SK-N-SH (cell line): ENCODE results near the gene CDH13. TPM values are rescaled to one million over a fixed set of nuclear protein-coding genes. Genes with fewer than 3 reads are reported as not detected.

Experiments used
- CTCF ChIA-PET: fragments of 300-600, 350-600 bp; formaldehyde crosslinking; extraction: SDS; loops from one replicate; lab custom pipeline; 2021; lab: Yijun Ruan, JAX
- POLR2A ChIA-PET: fragments of 350-600 bp; sonication (Branson Sonifier 250); formaldehyde crosslinking; extraction: SDS; loops from one replicate; lab custom pipeline; 2020; ENCODE audit warnings: antibody characterized with exemption, inconsistent platforms; lab: Yijun Ruan, JAX
- DNase-seq: peaks from one replicate; pipeline ENCODE4 v3.0.0; 2012
- H2AFZ ChIP-seq: fragments of 200-600 bp; sonication (generic); 2 replicates; pipeline ENCODE4 v1.8.1; 2016; ENCODE audit warnings: antibody characterized with exemption, mild to moderate bottlenecking, low read depth
- H3F3A ChIP-seq: fragments of 200-600 bp; sonication (generic); replicated peaks from 2 replicates; pipeline ENCODE3; 2016; ENCODE audit warnings: antibody characterized with exemption, mild to moderate bottlenecking; ENCODE audit not compliant: insufficient read depth
- H3K27ac ChIP-seq, 2 experiments: fragments of 200-500 bp in 1 of 2; fragments of 200-600 bp in 1 of 2; sonication (Bioruptor generic) in 1 of 2; sonication (generic), shearing (Covaris generic) in 1 of 2; 2 replicates each; pipeline versions ENCODE4 v1.5.1 to v1.6.1; 2014 to 2016; ENCODE audit warnings: low read depth in 2 of 2, inconsistent platforms in 1 of 2, low read length in 1 of 2, mild to moderate bottlenecking in 1 of 2, mixed read lengths in 1 of 2
- H3K27me3 ChIP-seq: fragments of 200-600 bp; sonication (generic), shearing (Covaris generic); 2 replicates; pipeline ENCODE4 v1.6.1; 2016; ENCODE audit warnings: mixed run types; ENCODE audit not compliant: insufficient read depth
- H3K36me3 ChIP-seq, 2 experiments: fragments of 200-500 bp in 1 of 2; fragments of 200-600 bp in 1 of 2; sonication (Bioruptor generic) in 1 of 2; sonication (generic) in 1 of 2; replicated peaks in 1 of 2; 2 replicates each; pipeline versions ENCODE3 to v1.5.1; 2014 to 2016; ENCODE audit warnings: low read length in 1 of 2, mild to moderate bottlenecking in 1 of 2; ENCODE audit not compliant: insufficient read depth in 2 of 2, control insufficient read depth in 1 of 2
- H3K4me1 ChIP-seq, 2 experiments: fragments of 200-500 bp in 1 of 2; fragments of 200-600 bp in 1 of 2; sonication (Bioruptor generic) in 1 of 2; sonication (generic), shearing (Covaris generic) in 1 of 2; 2 replicates each; pipeline versions ENCODE4 v1.5.1 to v1.6.1; 2014 to 2016; ENCODE audit warnings: low read depth in 1 of 2, low read length in 1 of 2, mixed run types in 1 of 2; ENCODE audit not compliant: insufficient read depth in 2 of 2, control insufficient read depth in 1 of 2
- H3K4me2 ChIP-seq: fragments of 200-600 bp; sonication (generic), shearing (Covaris generic); 2 replicates; pipeline ENCODE4 v1.6.1; 2017; ENCODE audit warnings: mixed run types
- H3K4me3 ChIP-seq, 2 experiments: fragments of 200-500 bp in 1 of 2; fragments of 200-600 bp in 1 of 2; sonication (Bioruptor generic) in 1 of 2; sonication (generic), shearing (Covaris generic) in 1 of 2; 2 replicates each; pipeline versions ENCODE4 v1.5.1 to v1.8.1; 2014 to 2016; ENCODE audit warnings: low read depth in 2 of 2, inconsistent platforms in 1 of 2, low read length in 1 of 2, mild to moderate bottlenecking in 1 of 2, mixed read lengths in 1 of 2, moderate library complexity in 1 of 2
- H3K79me2 ChIP-seq: fragments of 200-600 bp; sonication (generic); 2 replicates; pipeline ENCODE4 v1.8.1; 2017; ENCODE audit warnings: mild to moderate bottlenecking; ENCODE audit not compliant: insufficient read depth
- H3K9ac ChIP-seq: fragments of 200-600 bp; sonication (generic); 2 replicates; pipeline ENCODE4 v1.6.1; 2017; ENCODE audit warnings: mixed run types
- H3K9me2 ChIP-seq: fragments of 200-600 bp; sonication (generic); 2 replicates; pipeline ENCODE4 v1.6.1; 2017; ENCODE audit warnings: mixed run types
- H3K9me3 ChIP-seq: fragments of 200-600 bp; sonication (generic); 2 replicates; pipeline ENCODE4 v1.6.1; 2017; ENCODE audit warnings: mixed run types, mild to moderate bottlenecking, moderate library complexity
- H4K20me1 ChIP-seq: fragments of 200-600 bp; sonication (generic); 2 replicates; pipeline ENCODE4 v1.6.1; 2017; ENCODE audit warnings: mild to moderate bottlenecking, mixed run types; ENCODE audit not compliant: insufficient read depth
- CHD2 ChIP-seq: fragments of 150-350 bp; IDR thresholded peaks from 2 replicates; pipeline ENCODE4 v1.6.1; 2018; ENCODE audit warnings: low read length; ENCODE audit not compliant: partially characterized antibody
- EP300 ChIP-seq, 2 experiments: IDR thresholded peaks; 2 replicates each; pipeline versions ENCODE4 v1.4.0 to v1.6.1; 2012; ENCODE audit warnings: borderline replicate concordance in 1 of 2, low read depth in 1 of 2, low read length in 1 of 2
- FOXM1 ChIP-seq: IDR thresholded peaks from 2 replicates; pipeline ENCODE4 v1.4.0; 2012; ENCODE audit warnings: low read depth, mild to moderate bottlenecking
- MEF2A ChIP-seq: IDR thresholded peaks from 2 replicates; pipeline ENCODE4 v1.4.0; 2012; ENCODE audit warnings: low read depth, borderline replicate concordance
- NRF1 ChIP-seq: IDR thresholded peaks from 2 replicates; pipeline ENCODE4 v1.6.1; 2012; ENCODE audit warnings: low read depth, mild to moderate bottlenecking, low read length
- RAD21 ChIP-seq: IDR thresholded peaks from 2 replicates; pipeline ENCODE4 v1.6.1; 2012; ENCODE audit warnings: mild to moderate bottlenecking, low read length
- RXRA ChIP-seq: IDR thresholded peaks from 2 replicates; pipeline ENCODE4 v1.4.0; 2012; ENCODE audit warnings: low read depth, mild to moderate bottlenecking, borderline replicate concordance
- SMC3 ChIP-seq: IDR thresholded peaks from 2 replicates; pipeline ENCODE4 v1.6.1; 2012; ENCODE audit warnings: low read depth, low read length, improper control_type of control experiment
- TAF1 ChIP-seq: IDR thresholded peaks from 2 replicates; pipeline ENCODE4 v1.6.1; 2012; ENCODE audit warnings: low read depth, mild to moderate bottlenecking, low read length, moderate library complexity, borderline replicate concordance
- TEAD4 ChIP-seq: IDR thresholded peaks from 2 replicates; pipeline ENCODE4 v1.4.0; 2012; ENCODE audit warnings: mild to moderate bottlenecking, borderline replicate concordance; ENCODE audit not compliant: insufficient read depth
- WGBS: methylation state at CpG from one replicate; pipeline ENCODE4 v1.1.6; 2017; ENCODE audit warnings: low lambda C conversion rate; 5-methylcytosine and 5-hydroxymethylcytosine counted together
- polyA plus RNA-seq, 3 experiments: library from polyadenylated mRNA; depleted of rRNA; stranded (reverse); fragments of >200 nt; gene quantifications; 2 replicates each; pipeline ENCODE4 v1.2.3, GENCODE V29; 2012
- TF ChIP-seq, protein P1 (sequence below): IDR thresholded peaks from 2 replicates; pipeline ENCODE4; 2012
- TF ChIP-seq, protein P2 (sequence below): fragments of 150-350 bp; IDR thresholded peaks from 2 replicates; pipeline ENCODE4 v1.6.1; 2016; ENCODE audit warnings: mild to moderate bottlenecking, low read depth, low read length
- TF ChIP-seq, protein P3 (sequence below): fragments of 200-600 bp; sonication (generic); IDR thresholded peaks from 2 replicates; pipeline ENCODE4 v1.6.1; 2017; ENCODE audit warnings: antibody characterized with exemption, mild to moderate bottlenecking, moderate library complexity
- TF ChIP-seq, protein P4 (sequence below): fragments of 150-350 bp; IDR thresholded peaks from 2 replicates; pipeline ENCODE4 v1.6.1; 2017; ENCODE audit warnings: antibody characterized with exemption, low read length, low read depth, borderline replicate concordance
- TF ChIP-seq, protein P5 (sequence below): IDR thresholded peaks from 2 replicates; pipeline ENCODE4 v1.4.0; 2012; ENCODE audit warnings: low read depth, borderline replicate concordance

CDH13 gene
- polyA plus RNA-seq, 1 of the 3 experiments (the other 2 are of a cell fraction), result 93.0 TPM

DNA sequence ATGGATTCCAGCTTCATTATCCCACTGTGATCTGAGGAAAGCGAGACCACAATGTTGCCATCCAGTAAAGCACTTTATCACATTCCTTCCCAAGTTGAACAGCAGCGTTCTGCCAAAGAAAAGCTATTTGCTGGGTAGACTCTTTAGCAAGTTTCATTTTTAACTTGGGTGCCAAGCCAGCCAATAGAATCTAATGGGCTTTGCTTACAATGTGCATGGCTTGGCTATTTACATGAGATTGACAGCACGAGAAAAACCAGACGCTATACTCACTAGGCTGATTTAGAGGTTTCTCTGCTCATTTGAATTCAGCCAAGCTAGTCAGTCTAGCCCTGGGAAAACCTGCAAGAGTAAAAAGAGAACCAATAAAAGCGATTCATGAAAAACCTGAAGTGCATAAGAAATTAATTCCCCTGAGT is 108.9 kb downstream of the CDH13 start (continued):
- TF ChIP-seq NRF1, result no peak
- no peak for TF ChIP-seq MEF2A
- TF ChIP-seq, protein P1, sequence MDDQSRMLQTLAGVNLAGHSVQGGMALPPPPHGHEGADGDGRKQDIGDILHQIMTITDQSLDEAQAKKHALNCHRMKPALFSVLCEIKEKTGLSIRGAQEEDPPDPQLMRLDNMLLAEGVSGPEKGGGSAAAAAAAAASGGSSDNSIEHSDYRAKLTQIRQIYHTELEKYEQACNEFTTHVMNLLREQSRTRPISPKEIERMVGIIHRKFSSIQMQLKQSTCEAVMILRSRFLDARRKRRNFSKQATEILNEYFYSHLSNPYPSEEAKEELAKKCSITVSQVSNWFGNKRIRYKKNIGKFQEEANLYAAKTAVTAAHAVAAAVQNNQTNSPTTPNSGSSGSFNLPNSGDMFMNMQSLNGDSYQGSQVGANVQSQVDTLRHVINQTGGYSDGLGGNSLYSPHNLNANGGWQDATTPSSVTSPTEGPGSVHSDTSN, result peak; percentile 69
- no peak for TF ChIP-seq FOXM1
- TF ChIP-seq RXRA, result 0 out of 2 replicates have a peak, but pooled peaks have one; percentile 20
- TF ChIP-seq TEAD4, result no peak; the same call in 1 of the 2 replicates
- TF ChIP-seq, protein P2, sequence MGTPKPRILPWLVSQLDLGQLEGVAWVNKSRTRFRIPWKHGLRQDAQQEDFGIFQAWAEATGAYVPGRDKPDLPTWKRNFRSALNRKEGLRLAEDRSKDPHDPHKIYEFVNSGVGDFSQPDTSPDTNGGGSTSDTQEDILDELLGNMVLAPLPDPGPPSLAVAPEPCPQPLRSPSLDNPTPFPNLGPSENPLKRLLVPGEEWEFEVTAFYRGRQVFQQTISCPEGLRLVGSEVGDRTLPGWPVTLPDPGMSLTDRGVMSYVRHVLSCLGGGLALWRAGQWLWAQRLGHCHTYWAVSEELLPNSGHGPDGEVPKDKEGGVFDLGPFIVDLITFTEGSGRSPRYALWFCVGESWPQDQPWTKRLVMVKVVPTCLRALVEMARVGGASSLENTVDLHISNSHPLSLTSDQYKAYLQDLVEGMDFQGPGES, result no peak
- TF ChIP-seq, all 33 proteins: peak for 6

DNA sequence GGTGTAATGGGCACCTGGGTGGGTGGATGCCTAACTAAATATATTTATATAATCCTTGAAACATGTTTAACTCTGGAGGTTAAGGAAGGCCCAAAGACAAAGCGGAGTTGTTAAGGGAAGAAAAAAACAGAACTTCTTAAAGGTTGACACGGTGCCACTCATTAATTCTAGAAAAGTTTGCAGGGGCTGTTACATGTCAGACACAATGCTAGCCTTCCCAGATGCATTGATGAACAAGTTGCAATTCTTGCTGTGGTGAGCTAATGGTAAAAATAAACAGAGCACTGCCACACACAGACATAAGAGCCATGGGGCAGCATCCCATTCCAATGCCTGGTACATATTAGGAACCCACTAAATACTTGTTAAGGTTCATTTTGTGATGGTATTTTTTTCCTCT is 109.5 kb downstream of the CDH13 start:
- H3K9ac ChIP-seq, result no peak overlapping the region
- POLR2A ChIA-PET, result no interaction called here
- WGBS, result 44% methylated on average over 2 of the region's 2 CpGs

DNA sequence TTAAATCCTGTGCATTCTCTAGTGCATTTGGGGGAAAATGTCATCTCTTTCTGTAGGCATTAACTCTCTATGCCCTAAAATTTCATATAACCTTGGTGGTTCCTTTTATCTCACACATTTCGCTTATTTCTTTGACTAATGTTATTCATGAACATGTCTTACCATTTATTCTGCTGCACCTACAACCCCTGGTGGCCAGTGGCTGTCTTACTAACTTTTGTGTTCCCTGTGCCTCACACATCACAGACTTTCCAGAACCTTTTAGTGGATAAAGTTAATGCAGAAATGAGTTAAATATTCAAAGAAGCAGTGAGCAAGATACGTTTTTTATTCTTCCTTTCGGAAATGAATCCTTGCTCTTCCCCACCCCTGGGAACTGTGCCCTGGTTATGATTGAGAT is 111.9 kb downstream of the CDH13 start:
- Histone ChIP-seq H4K20me1 (no peaks in the 10 kb centered on the region), H3K4me3 (no peak overlapping the region), H3K36me3 (peaks cover 0 to 3% of the 10 kb centered on the region in 2 experiments), H3F3A (peaks cover 7% of the 10 kb centered on the region), H3K9me2 (no peaks in the 10 kb centered on the region), H3K27me3 (no peaks in the 10 kb centered on the region), H3K9me3 (no peaks in the 10 kb centered on the region), H3K9ac (no peak overlapping the region), H3K79me2 (no peaks in the 10 kb centered on the region; the same call in 1 of the 2 replicates), H3K27ac (no peak overlapping the region), H3K4me2 (no peak overlapping the region), H3K4me1 (no peaks in the 10 kb centered on the region; a peak in 2 of 4 replicates), H2AFZ (no peak overlapping the region)
- POLR2A ChIA-PET, result no interaction called here
- WGBS, result 24% methylated on average over 3 of the region's 3 CpGs
- CTCF ChIA-PET, result interaction anchor here (0.7 kb wide), 1 partner anchor 1070 kb away, joined by 3 read pairs; no protein-coding TSS in a partner anchor
- TF ChIP-seq, protein P3, sequence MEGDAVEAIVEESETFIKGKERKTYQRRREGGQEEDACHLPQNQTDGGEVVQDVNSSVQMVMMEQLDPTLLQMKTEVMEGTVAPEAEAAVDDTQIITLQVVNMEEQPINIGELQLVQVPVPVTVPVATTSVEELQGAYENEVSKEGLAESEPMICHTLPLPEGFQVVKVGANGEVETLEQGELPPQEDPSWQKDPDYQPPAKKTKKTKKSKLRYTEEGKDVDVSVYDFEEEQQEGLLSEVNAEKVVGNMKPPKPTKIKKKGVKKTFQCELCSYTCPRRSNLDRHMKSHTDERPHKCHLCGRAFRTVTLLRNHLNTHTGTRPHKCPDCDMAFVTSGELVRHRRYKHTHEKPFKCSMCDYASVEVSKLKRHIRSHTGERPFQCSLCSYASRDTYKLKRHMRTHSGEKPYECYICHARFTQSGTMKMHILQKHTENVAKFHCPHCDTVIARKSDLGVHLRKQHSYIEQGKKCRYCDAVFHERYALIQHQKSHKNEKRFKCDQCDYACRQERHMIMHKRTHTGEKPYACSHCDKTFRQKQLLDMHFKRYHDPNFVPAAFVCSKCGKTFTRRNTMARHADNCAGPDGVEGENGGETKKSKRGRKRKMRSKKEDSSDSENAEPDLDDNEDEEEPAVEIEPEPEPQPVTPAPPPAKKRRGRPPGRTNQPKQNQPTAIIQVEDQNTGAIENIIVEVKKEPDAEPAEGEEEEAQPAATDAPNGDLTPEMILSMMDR, result peak; percentile 55
- no peak for TF ChIP-seq CHD2
- TF ChIP-seq SMC3, result peak; percentile 22
- peak; percentile 36; the same call in 1 of the 2 replicates for TF ChIP-seq RAD21
- TF ChIP-seq, protein P4, sequence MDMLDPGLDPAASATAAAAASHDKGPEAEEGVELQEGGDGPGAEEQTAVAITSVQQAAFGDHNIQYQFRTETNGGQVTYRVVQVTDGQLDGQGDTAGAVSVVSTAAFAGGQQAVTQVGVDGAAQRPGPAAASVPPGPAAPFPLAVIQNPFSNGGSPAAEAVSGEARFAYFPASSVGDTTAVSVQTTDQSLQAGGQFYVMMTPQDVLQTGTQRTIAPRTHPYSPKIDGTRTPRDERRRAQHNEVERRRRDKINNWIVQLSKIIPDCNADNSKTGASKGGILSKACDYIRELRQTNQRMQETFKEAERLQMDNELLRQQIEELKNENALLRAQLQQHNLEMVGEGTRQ, result no peak
- DNase-seq, result no peak

More for the DNA sequence above, 109.5 kb downstream of the CDH13 start:
- peak overlapping the region in 1 of 2 experiments; percentile 12; a peak in 2 of 4 replicates for H3K4me3 ChIP-seq
- peak overlapping the region; percentile 66; the same call in 1 of the 2 replicates for H3K4me2 ChIP-seq
- H3F3A ChIP-seq, result peaks cover 7% of the 10 kb centered on the region
- CTCF ChIA-PET, result no interaction called here
- peak overlapping the region; percentile 67 to 76; a peak in 2 of 4 replicates for H3K27ac ChIP-seq
- no peak for DNase-seq
- no peaks in the 10 kb centered on the region for H4K20me1 ChIP-seq
- TF ChIP-seq EP300 (IDR thresholded peaks at IDR 0.05; ENCODE audit: borderline replicate concordance in 1 of 2, low read depth in 1 of 2, low read length in 1 of 2) (no peak), TEAD4 (no peak), TAF1 (no peak), NRF1 (no peak)
- TF ChIP-seq, protein P5, sequence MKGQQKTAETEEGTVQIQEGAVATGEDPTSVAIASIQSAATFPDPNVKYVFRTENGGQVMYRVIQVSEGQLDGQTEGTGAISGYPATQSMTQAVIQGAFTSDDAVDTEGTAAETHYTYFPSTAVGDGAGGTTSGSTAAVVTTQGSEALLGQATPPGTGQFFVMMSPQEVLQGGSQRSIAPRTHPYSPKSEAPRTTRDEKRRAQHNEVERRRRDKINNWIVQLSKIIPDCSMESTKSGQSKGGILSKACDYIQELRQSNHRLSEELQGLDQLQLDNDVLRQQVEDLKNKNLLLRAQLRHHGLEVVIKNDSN, result no peak
- no peaks in the 10 kb centered on the region for H3K9me3 ChIP-seq
- H3K36me3 ChIP-seq, result peaks cover 0 to 3% of the 10 kb centered on the region in 2 experiments
- H3K27me3 ChIP-seq, result no peaks in the 10 kb centered on the region
- H3K9me2 ChIP-seq, result no peaks in the 10 kb centered on the region
- no peak overlapping the region for H2AFZ ChIP-seq
- no peaks in the 10 kb centered on the region; a peak in 2 of 4 replicates for H3K4me1 ChIP-seq
- H3K79me2 ChIP-seq, result peaks cover 3% of the 10 kb centered on the region; the same call in 1 of the 2 replicates
